C4-2B (cell line): ENCODE measurements around the gene ASZ1.
"Not testable (repeated sequence)": the region's sequence is repeated elsewhere in the genome, so short reads cannot be mapped to it uniquely, and the experiment has no call there.

Source experiments
- H3K27ac ChIP-seq: fragments of 450-650 bp; 2 replicates; pipeline ENCODE4 v1.5.1; 2017
- CTCF ChIP-seq: fragments of 450-650 bp; conservative IDR thresholded peaks from 2 replicates; pipeline ENCODE4 v1.5.1; 2017; ENCODE audit warnings: mild to moderate bottlenecking
- ZFX ChIP-seq: fragments of 450-650 bp; IDR thresholded peaks from 2 replicates; pipeline ENCODE4 v1.6.1; 2017

The ASZ1 gene

GRCh38 chr7:117448655-117449054 is 21.4 kb upstream of the ASZ1 start:
- H3K27ac ChIP-seq: no peak overlapping the region
- TF ChIP-seq CTCF: no peak
- TF ChIP-seq ZFX: no peak

GRCh38 chr7:117446220-117446815 is 19.0 kb upstream of the ASZ1 start:
- TF ChIP-seq CTCF: no peak
- no peak for TF ChIP-seq ZFX

GRCh38 chr7:117445206-117445605 is 17.9 kb upstream of the ASZ1 start:
- H3K27ac ChIP-seq: no peak overlapping the region
- TF ChIP-seq CTCF: no peak
- TF ChIP-seq ZFX: no peak

More at GRCh38 chr7:117446220-117446815, 19.0 kb upstream of the ASZ1 start:
- no peak overlapping the region for H3K27ac ChIP-seq

- H3K27ac ChIP-seq: no peak overlapping the region
- no peak for TF ChIP-seq ZFX
- no peak for TF ChIP-seq CTCF
These were observed 17.4 kb upstream of the ASZ1 start for GRCh38 chr7:117444646-117445045.

GRCh38 chr7:117435475-117436043 is 8.3 kb upstream of the ASZ1 start:
- H3K27ac ChIP-seq: no peak overlapping the region
- no peak for TF ChIP-seq CTCF
- TF ChIP-seq ZFX: no peak

- H3K27ac ChIP-seq: no peak overlapping the region
- TF ChIP-seq CTCF (no peak; the same call in 1 of the 2 replicates), ZFX (no peak)
These were observed 3.0 kb downstream of the ASZ1 start for GRCh38 chr7:117424090-117424829.

- H3K27ac ChIP-seq: not testable (repeated sequence)
These were observed 12.7 kb downstream of the ASZ1 start for GRCh38 chr7:117414591-117414990.
